Sigmoid colon (tissue), 4 donors: ENCODE data around the gene NOMO2.
"Not testable (repeated sequence)": the region's sequence is repeated elsewhere in the genome, so short reads cannot be mapped to it uniquely, and the experiment has no call there.

ENCODE experiments used
- CTCF ChIP-seq, 4 experiments: fragments of 450-650 bp in 3 of 4; fragments of 200-600 bp in 1 of 4; IDR thresholded peaks; one replicate each; pipeline ENCODE4 v1.5.1; 2016 to 2019; ENCODE audit warnings: antibody characterized with exemption in 4 of 4, mild to moderate bottlenecking in 3 of 4, moderate library complexity in 2 of 4
- EP300 ChIP-seq, 4 donors: sonication (generic); formaldehyde crosslinking; IDR thresholded peaks; one replicate each; pipeline ENCODE4 v1.6.1; 2017; ENCODE audit warnings: antibody characterized with exemption in 4 of 4
- POLR2A ChIP-seq, 2 donors: fragments of 450-650 bp; IDR thresholded peaks; one replicate each; pipeline ENCODE4 v1.6.1; 2016; ENCODE audit warnings: antibody characterized with exemption in 2 of 2, mild to moderate bottlenecking in 2 of 2, moderate library complexity in 2 of 2
- POLR2AphosphoS5 ChIP-seq, 4 donors: sonication (generic); formaldehyde crosslinking; IDR thresholded peaks; one replicate each; pipeline ENCODE4 v1.6.1; 2017; ENCODE audit warnings: antibody characterized with exemption in 4 of 4

DNA sequence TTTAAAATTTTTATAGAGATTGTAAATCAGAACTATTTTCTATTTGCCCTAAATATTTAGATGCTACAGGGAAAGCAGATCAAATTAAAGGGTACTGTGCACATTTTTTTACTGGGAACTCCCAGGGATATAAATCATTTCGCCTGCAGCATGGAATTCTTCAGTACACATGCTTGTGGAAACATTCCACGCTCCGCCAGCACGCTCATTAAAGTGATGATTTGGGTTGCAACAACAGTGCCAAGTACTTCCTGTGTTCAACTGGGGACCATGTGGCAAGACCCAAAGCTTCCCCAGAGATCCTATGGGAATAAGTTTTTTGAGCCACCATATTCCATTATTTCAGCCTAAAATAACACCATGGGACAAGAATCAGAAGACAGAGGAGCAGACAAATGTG lies 35.4 kb upstream of the NOMO2 start:
- not testable (repeated sequence) for TF ChIP-seq POLR2A, CTCF, POLR2AphosphoS5, EP300 (IDR thresholded peaks at IDR 0.05)
